ENCODE data around the gene KIAA1191. TPM values are rescaled to one million over a fixed set of nuclear protein-coding genes. Genes with fewer than 3 reads are reported as not detected.

KIAA1191 gene
- total RNA-seq, 1 donor, result 61.9 TPM

DNA sequence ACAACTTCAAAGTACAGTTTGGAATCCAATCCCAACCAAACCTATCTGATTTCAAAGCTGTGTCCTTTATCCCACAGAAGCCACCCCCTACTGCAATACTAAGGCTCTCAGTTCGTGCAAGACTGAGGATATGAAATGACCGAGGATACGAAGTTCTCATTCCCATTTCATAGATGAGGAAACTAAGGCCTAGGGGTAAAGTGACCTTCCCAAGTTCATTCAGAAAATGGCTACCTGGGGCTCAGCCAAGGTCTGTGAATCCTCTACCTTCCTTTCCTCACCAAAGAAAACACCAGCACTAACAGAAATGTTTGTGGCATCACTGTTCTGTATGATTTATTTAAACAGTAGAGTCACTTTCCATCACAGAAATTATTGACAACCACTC is 5.4 kb downstream of the KIAA1191 start:
- Histone ChIP-seq H3K27me3 (ENCODE audit: insufficient read depth, low read length) (no peaks in the 10 kb centered on the region), H2AFZ (ENCODE audit: low read length) (no peak overlapping the region), H3K27ac (ENCODE audit: low read depth, low read length) (no peak overlapping the region), H3K79me2 (ENCODE audit: insufficient read depth, low read length) (peaks cover 84% of the 10 kb centered on the region), H4K20me1 (ENCODE audit: insufficient read depth, low read length) (peaks cover 51% of the 10 kb centered on the region), H3K4me1 (ENCODE audit: insufficient read depth, low read length) (no peaks in the 10 kb centered on the region), H3K36me3 (ENCODE audit: insufficient read depth, low read length) (peaks cover 54% of the 10 kb centered on the region), H3K4me3 (ENCODE audit: insufficient read depth, low read length) (no peak overlapping the region), H3K9me3 (ENCODE audit: low read depth, low read length) (no peaks in the 10 kb centered on the region), H3K4me2 (ENCODE audit: insufficient read depth, low read length) (no peak overlapping the region)
- TF ChIP-seq, protein P1, sequence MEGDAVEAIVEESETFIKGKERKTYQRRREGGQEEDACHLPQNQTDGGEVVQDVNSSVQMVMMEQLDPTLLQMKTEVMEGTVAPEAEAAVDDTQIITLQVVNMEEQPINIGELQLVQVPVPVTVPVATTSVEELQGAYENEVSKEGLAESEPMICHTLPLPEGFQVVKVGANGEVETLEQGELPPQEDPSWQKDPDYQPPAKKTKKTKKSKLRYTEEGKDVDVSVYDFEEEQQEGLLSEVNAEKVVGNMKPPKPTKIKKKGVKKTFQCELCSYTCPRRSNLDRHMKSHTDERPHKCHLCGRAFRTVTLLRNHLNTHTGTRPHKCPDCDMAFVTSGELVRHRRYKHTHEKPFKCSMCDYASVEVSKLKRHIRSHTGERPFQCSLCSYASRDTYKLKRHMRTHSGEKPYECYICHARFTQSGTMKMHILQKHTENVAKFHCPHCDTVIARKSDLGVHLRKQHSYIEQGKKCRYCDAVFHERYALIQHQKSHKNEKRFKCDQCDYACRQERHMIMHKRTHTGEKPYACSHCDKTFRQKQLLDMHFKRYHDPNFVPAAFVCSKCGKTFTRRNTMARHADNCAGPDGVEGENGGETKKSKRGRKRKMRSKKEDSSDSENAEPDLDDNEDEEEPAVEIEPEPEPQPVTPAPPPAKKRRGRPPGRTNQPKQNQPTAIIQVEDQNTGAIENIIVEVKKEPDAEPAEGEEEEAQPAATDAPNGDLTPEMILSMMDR (IDR thresholded peaks at IDR 0.05; ENCODE audit: extremely low read depth, low read depth, low read length), result no peak
- no peak for DNase-seq (ENCODE audit: insufficient read length, low spot score, missing footprints)

DNA sequence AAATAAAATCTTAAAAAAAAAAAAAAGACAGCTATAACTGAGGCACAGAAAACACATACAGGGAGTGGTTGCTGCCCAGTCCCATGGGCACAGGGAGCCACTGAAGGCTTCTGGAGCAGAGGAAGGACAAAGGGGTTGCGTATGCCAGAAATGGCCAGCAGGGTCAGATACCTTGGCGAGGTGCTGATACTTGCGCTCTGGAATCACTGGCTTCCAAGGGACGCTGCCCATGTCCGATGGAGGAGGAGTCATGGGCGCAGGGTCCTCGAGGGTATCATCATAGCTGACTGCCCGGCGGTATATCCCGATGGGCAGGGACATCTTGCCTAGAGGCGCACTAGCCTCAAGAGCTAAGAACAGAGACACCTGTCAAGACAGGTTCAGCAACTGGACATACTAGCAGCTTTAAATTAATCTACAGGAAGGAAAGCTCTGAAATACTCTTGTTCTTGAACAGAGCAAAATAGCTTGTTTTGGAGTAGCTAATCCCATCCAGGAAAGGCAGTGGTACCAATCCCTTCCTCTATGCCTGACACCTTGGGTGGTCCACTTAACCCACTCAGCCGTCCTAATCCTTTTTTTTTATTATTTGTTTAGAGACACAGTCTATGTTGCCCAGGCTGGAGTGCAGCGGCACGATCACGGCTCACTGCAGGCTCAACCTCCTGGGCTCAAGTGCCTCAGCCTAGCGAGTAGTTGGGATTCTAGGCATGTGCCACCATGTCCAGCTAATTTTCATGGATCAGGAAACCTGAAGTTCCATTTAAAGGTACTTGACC is 6.0 kb downstream of the KIAA1191 start:
- H3K27ac ChIP-seq (ENCODE audit: low read depth, low read length), result no peak overlapping the region
- no peaks in the 10 kb centered on the region for H3K9me3 ChIP-seq (ENCODE audit: low read depth, low read length)
- no peak overlapping the region for H3K4me3 ChIP-seq (ENCODE audit: insufficient read depth, low read length)
- H4K20me1 ChIP-seq (ENCODE audit: insufficient read depth, low read length), result peaks cover 47% of the 10 kb centered on the region
- peaks cover 83% of the 10 kb centered on the region for H3K79me2 ChIP-seq (ENCODE audit: insufficient read depth, low read length)
- H3K4me2 ChIP-seq (ENCODE audit: insufficient read depth, low read length), result no peak overlapping the region
- no peaks in the 10 kb centered on the region for H3K4me1 ChIP-seq (ENCODE audit: insufficient read depth, low read length)
- TF ChIP-seq, protein P1 (IDR thresholded peaks at IDR 0.05; ENCODE audit: extremely low read depth, low read depth, low read length), result no peak
- DNase-seq (ENCODE audit: insufficient read length, low spot score, missing footprints), result no peak
- H3K27me3 ChIP-seq (ENCODE audit: insufficient read depth, low read length), result no peaks in the 10 kb centered on the region
- H3K36me3 ChIP-seq (ENCODE audit: insufficient read depth, low read length), result peaks cover 57% of the 10 kb centered on the region
- no peak overlapping the region for H2AFZ ChIP-seq (ENCODE audit: low read length)

DNA sequence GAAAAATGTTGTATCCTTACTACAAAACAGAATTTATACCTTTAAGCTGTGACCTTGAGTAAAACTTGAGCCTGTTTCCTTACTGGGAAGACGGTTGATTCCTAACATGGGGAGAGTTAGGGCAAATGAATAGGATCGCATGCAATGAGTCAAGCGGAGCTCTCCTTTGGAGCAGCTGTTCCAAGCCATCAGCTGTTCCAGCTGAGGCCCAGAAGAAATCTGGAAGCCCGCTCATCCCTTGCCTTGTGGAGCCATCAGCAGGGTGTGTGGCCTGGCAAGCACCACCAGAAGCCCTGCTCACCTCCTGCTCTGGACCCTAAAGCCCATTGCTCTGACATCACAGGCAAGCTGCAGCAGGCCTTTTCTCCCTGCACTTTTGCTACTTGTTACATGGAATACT is 8.0 kb downstream of the KIAA1191 start:
- Histone ChIP-seq H3K9me3 (ENCODE audit: low read depth, low read length) (no peaks in the 10 kb centered on the region), H3K4me3 (ENCODE audit: insufficient read depth, low read length) (no peak overlapping the region), H4K20me1 (ENCODE audit: insufficient read depth, low read length) (peaks cover 43% of the 10 kb centered on the region), H3K79me2 (ENCODE audit: insufficient read depth, low read length) (peaks cover 75% of the 10 kb centered on the region), H3K4me1 (ENCODE audit: insufficient read depth, low read length) (no peaks in the 10 kb centered on the region), H3K27ac (ENCODE audit: low read depth, low read length) (no peak overlapping the region), H3K36me3 (ENCODE audit: insufficient read depth, low read length) (peaks cover 67% of the 10 kb centered on the region), H3K27me3 (ENCODE audit: insufficient read depth, low read length) (no peaks in the 10 kb centered on the region), H3K4me2 (ENCODE audit: insufficient read depth, low read length) (no peak overlapping the region), H2AFZ (ENCODE audit: low read length) (no peak overlapping the region)
- TF ChIP-seq, protein P1 (IDR thresholded peaks at IDR 0.05; ENCODE audit: extremely low read depth, low read depth, low read length), result no peak
- DNase-seq (ENCODE audit: insufficient read length, low spot score, missing footprints), result no peak

DNA sequence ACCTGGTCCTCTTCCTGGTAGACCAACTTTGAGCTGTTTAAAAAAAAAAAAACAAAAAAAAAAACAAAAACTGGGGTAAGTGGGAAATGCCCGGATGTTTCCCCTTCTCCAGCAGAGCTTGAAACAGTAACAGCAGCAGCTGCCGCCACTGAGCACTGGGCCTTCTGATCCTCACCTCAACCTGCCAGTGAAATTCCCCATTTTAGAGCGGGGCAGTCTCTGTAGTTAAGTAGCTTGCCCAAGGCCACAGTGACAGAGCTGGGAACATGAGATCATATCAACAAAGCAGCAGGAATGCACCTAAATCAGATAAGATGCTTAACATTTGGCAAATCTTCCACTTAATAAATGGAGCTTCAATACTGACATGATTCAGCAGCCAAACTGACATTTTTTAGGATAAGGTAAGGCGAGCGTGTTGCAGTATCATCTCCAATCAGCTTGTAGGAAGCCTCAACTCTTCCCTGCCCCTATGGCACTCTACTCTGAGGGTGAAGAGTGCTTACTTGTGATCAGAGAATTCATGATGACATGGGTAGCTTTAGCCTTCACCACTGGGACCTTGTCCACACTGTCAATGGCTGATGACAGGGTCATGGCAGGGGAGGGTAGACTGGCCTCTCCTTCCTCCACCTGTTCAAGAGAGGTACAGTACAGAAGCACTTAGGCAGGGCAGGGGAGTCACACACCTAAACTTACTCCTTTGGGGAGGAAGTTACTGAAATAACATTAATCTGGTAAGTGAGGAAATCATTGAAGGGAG is 9.3 kb downstream of the KIAA1191 start:
- H4K20me1 ChIP-seq (ENCODE audit: insufficient read depth, low read length), result peaks cover 37% of the 10 kb centered on the region
- H3K79me2 ChIP-seq (ENCODE audit: insufficient read depth, low read length), result peaks cover 62% of the 10 kb centered on the region
- H3K27me3 ChIP-seq (ENCODE audit: insufficient read depth, low read length), result no peaks in the 10 kb centered on the region
- no peak for DNase-seq (ENCODE audit: insufficient read length, low spot score, missing footprints)
- no peaks in the 10 kb centered on the region for H3K4me1 ChIP-seq (ENCODE audit: insufficient read depth, low read length)
- H2AFZ ChIP-seq (ENCODE audit: low read length), result no peak overlapping the region
- no peak overlapping the region for H3K4me3 ChIP-seq (ENCODE audit: insufficient read depth, low read length)
- no peak overlapping the region for H3K4me2 ChIP-seq (ENCODE audit: insufficient read depth, low read length)
- H3K27ac ChIP-seq (ENCODE audit: low read depth, low read length), result no peak overlapping the region
- H3K9me3 ChIP-seq (ENCODE audit: low read depth, low read length), result no peaks in the 10 kb centered on the region
- TF ChIP-seq, protein P1 (IDR thresholded peaks at IDR 0.05; ENCODE audit: extremely low read depth, low read depth, low read length), result no peak
- peaks cover 71% of the 10 kb centered on the region for H3K36me3 ChIP-seq (ENCODE audit: insufficient read depth, low read length)
